WTC11 (cell line): ENCODE measurements around the gene CTLA4. TPM values are rescaled to one million over a fixed set of nuclear protein-coding genes. Genes with fewer than 3 reads are reported as not detected.

Experiments used
- ATAC-seq: fragments of 200-7000 bp; cut with Tn5 transposase; 2 replicates; pipeline ENCODE4 v1.10.0; 2021; ENCODE audit warnings: mild to moderate bottlenecking, moderate library complexity
- CTCF ChIA-PET: fragments of 300-600 bp; sonication (Branson Sonifier 250); formaldehyde crosslinking; loops from one replicate; lab custom pipeline; 2021; ENCODE audit warnings: antibody characterized with exemption; lab: Charles Lee
- POLR2A ChIA-PET: fragments of 350-600 bp; sonication (Branson Sonifier 250); formaldehyde crosslinking; loops from one replicate; lab custom pipeline; 2021; ENCODE audit warnings: antibody characterized with exemption; lab: Charles Lee
- DNase-seq: peaks from one replicate; pipeline ENCODE4 v3.0.0; 2021; ENCODE audit warnings: low spot score
- H3K27ac Mint-ChIP-seq: 2 replicates; pipeline ENCODE4 v1.8.0; 2021; ENCODE audit warnings: mixed read lengths
- H3K27me3 Mint-ChIP-seq: 2 replicates; pipeline ENCODE4 v1.8.0; 2021; ENCODE audit warnings: low read depth, mild to moderate bottlenecking, moderate library complexity, mixed read lengths
- H3K36me3 Mint-ChIP-seq: 2 replicates; pipeline ENCODE4 v1.8.0; 2021; ENCODE audit warnings: mixed read lengths
- H3K4me1 Mint-ChIP-seq: 2 replicates; pipeline ENCODE4 v1.8.0; 2022; ENCODE audit warnings: mixed read lengths
- H3K4me3 Mint-ChIP-seq: 2 replicates; pipeline ENCODE4 v1.8.0; 2021; ENCODE audit warnings: mild to moderate bottlenecking, moderate library complexity, mixed read lengths
- H3K9me3 Mint-ChIP-seq: 2 replicates; pipeline ENCODE4 v1.8.0; 2021; ENCODE audit warnings: mixed read lengths
- CBFB ChIP-seq: sonication (generic); formaldehyde crosslinking; IDR thresholded peaks from 2 replicates; pipeline ENCODE4 v1.8.1; 2022; ENCODE audit warnings: mild to moderate bottlenecking, low read depth, missing genetic modification reagents
- ESRRA ChIP-seq: sonication (generic); formaldehyde crosslinking; IDR thresholded peaks from 2 replicates; pipeline ENCODE4 v1.8.1; 2022; ENCODE audit warnings: mild to moderate bottlenecking, missing genetic modification reagents, borderline replicate concordance
- ETV6 ChIP-seq: sonication (generic); formaldehyde crosslinking; IDR thresholded peaks from 2 replicates; pipeline ENCODE4 v1.8.1; 2022; ENCODE audit warnings: mild to moderate bottlenecking, missing genetic modification reagents
- FOXJ3 ChIP-seq: sonication (generic); formaldehyde crosslinking; IDR thresholded peaks from 2 replicates; pipeline ENCODE4 v1.9.0; 2021; ENCODE audit warnings: missing genetic modification reagents, mild to moderate bottlenecking, borderline replicate concordance
- FOXK1 ChIP-seq: sonication (generic); formaldehyde crosslinking; IDR thresholded peaks from 2 replicates; pipeline ENCODE4 v1.8.0; 2022; ENCODE audit warnings: mild to moderate bottlenecking, moderate library complexity, missing genetic modification reagents
- IRF2 ChIP-seq: sonication (generic); formaldehyde crosslinking; IDR thresholded peaks from 2 replicates; pipeline ENCODE4 v1.8.0; 2022; ENCODE audit warnings: low read depth, missing genetic modification reagents, borderline replicate concordance
- MYBL2 ChIP-seq: sonication (generic); formaldehyde crosslinking; IDR thresholded peaks from 2 replicates; pipeline ENCODE4 v1.8.1; 2023; ENCODE audit warnings: mild to moderate bottlenecking, moderate library complexity, missing genetic modification reagents
- NFATC4 ChIP-seq: fragments of 250-450 bp; sonication (Bioruptor Pico); IDR thresholded peaks from 2 replicates; pipeline ENCODE4 v1.9.0; 2021; ENCODE audit warnings: mild to moderate bottlenecking
- NFE2L1 ChIP-seq: sonication (generic); formaldehyde crosslinking; IDR thresholded peaks from 2 replicates; pipeline ENCODE4 v1.8.1; 2023; ENCODE audit warnings: missing genetic modification reagents
- SMAD3 ChIP-seq: sonication (generic); formaldehyde crosslinking; IDR thresholded peaks from 2 replicates; pipeline ENCODE4 v1.8.0; 2022; ENCODE audit warnings: missing genetic modification reagents, mild to moderate bottlenecking, borderline replicate concordance
- TP53 ChIP-seq: sonication (generic); formaldehyde crosslinking; IDR thresholded peaks from 2 replicates; pipeline ENCODE4 v1.8.1; 2023; ENCODE audit warnings: mild to moderate bottlenecking, missing genetic modification reagents
- ZBTB21 ChIP-seq: sonication (generic); formaldehyde crosslinking; IDR thresholded peaks from 2 replicates; pipeline ENCODE4 v1.8.1; 2023; ENCODE audit warnings: mild to moderate bottlenecking, missing genetic modification reagents, borderline replicate concordance
- ZNF138 ChIP-seq: sonication (generic); formaldehyde crosslinking; conservative IDR thresholded peaks from 2 replicates; pipeline ENCODE4 v1.8.1; 2022; ENCODE audit warnings: mild to moderate bottlenecking, moderate library complexity, missing genetic modification reagents
- ZNF219 ChIP-seq: sonication (generic); formaldehyde crosslinking; IDR thresholded peaks from 2 replicates; pipeline ENCODE4 v1.8.0; 2023; ENCODE audit warnings: missing genetic modification reagents, mild to moderate bottlenecking, borderline replicate concordance
- ZNF263 ChIP-seq: sonication (generic); formaldehyde crosslinking; IDR thresholded peaks from 2 replicates; pipeline ENCODE4 v1.8.1; 2022; ENCODE audit warnings: low read depth, mild to moderate bottlenecking, moderate library complexity, missing genetic modification reagents
- ZNF416 ChIP-seq: fragments of 250-450 bp; sonication (Bioruptor Pico); IDR thresholded peaks from 2 replicates; pipeline ENCODE4 v1.9.0; 2021; ENCODE audit warnings: mild to moderate bottlenecking, inconsistent platforms
- total RNA-seq: library from RNA; stranded (reverse); gene quantifications from 3 replicates; pipeline ENCODE4 v1.2.3, GENCODE V29; 2021
- TF ChIP-seq, protein P1 (sequence below): sonication (generic); formaldehyde crosslinking; IDR thresholded peaks from 2 replicates; pipeline ENCODE4 v1.8.0; 2023; ENCODE audit warnings: missing genetic modification reagents, mild to moderate bottlenecking, borderline replicate concordance
- TF ChIP-seq, protein P2 (sequence below): sonication (generic); formaldehyde crosslinking; conservative IDR thresholded peaks from 2 replicates; pipeline ENCODE4 v1.8.1; 2023; ENCODE audit warnings: mild to moderate bottlenecking, low read depth, missing genetic modification reagents, moderate library complexity
- TF ChIP-seq, protein P3 (sequence below): sonication (generic); formaldehyde crosslinking; IDR thresholded peaks from 2 replicates; pipeline ENCODE4 v1.8.1; 2022; ENCODE audit warnings: low read depth, missing genetic modification reagents, borderline replicate concordance
- TF ChIP-seq, protein P4 (sequence below): sonication (generic); formaldehyde crosslinking; IDR thresholded peaks from 2 replicates; pipeline ENCODE4 v1.8.1; 2023; ENCODE audit warnings: mild to moderate bottlenecking, missing genetic modification reagents, moderate library complexity
- TF ChIP-seq, protein P5 (sequence below): sonication (generic); formaldehyde crosslinking; IDR thresholded peaks from 2 replicates; pipeline ENCODE4 v1.8.0; 2022; ENCODE audit warnings: mild to moderate bottlenecking, missing genetic modification reagents

Gene CTLA4
- total RNA-seq, 1 experiment from 2014 or later: 0.31 TPM

DNA sequence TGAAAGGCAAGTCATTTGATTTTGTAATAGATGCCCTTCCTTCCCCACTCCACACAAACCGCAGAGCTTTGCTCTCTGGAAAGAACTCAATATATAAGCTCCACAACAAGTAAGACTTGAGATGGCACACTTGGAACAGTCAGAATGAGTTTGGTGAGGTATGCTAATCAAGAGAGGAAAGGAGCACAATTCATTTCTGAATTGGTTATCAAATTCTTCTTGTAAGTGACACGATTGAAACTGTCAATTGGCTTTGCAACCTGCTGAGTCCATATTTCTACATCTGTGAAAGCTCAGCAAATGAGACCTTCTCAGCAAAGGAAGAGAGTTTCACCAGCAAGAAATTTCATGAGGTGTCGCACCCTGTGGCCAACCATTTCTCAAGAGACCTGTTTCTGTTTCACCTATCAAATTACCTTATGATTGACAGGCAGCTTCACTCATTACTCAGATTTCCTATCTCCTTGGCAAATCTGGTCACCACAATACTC is 19.1 kb downstream of the CTLA4 start (continued):
- TF ChIP-seq, protein P1, sequence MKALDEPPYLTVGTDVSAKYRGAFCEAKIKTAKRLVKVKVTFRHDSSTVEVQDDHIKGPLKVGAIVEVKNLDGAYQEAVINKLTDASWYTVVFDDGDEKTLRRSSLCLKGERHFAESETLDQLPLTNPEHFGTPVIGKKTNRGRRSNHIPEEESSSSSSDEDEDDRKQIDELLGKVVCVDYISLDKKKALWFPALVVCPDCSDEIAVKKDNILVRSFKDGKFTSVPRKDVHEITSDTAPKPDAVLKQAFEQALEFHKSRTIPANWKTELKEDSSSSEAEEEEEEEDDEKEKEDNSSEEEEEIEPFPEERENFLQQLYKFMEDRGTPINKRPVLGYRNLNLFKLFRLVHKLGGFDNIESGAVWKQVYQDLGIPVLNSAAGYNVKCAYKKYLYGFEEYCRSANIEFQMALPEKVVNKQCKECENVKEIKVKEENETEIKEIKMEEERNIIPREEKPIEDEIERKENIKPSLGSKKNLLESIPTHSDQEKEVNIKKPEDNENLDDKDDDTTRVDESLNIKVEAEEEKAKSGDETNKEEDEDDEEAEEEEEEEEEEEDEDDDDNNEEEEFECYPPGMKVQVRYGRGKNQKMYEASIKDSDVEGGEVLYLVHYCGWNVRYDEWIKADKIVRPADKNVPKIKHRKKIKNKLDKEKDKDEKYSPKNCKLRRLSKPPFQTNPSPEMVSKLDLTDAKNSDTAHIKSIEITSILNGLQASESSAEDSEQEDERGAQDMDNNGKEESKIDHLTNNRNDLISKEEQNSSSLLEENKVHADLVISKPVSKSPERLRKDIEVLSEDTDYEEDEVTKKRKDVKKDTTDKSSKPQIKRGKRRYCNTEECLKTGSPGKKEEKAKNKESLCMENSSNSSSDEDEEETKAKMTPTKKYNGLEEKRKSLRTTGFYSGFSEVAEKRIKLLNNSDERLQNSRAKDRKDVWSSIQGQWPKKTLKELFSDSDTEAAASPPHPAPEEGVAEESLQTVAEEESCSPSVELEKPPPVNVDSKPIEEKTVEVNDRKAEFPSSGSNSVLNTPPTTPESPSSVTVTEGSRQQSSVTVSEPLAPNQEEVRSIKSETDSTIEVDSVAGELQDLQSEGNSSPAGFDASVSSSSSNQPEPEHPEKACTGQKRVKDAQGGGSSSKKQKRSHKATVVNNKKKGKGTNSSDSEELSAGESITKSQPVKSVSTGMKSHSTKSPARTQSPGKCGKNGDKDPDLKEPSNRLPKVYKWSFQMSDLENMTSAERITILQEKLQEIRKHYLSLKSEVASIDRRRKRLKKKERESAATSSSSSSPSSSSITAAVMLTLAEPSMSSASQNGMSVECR (CRISPR knock-in tag): no peak
- TF ChIP-seq, protein P2, sequence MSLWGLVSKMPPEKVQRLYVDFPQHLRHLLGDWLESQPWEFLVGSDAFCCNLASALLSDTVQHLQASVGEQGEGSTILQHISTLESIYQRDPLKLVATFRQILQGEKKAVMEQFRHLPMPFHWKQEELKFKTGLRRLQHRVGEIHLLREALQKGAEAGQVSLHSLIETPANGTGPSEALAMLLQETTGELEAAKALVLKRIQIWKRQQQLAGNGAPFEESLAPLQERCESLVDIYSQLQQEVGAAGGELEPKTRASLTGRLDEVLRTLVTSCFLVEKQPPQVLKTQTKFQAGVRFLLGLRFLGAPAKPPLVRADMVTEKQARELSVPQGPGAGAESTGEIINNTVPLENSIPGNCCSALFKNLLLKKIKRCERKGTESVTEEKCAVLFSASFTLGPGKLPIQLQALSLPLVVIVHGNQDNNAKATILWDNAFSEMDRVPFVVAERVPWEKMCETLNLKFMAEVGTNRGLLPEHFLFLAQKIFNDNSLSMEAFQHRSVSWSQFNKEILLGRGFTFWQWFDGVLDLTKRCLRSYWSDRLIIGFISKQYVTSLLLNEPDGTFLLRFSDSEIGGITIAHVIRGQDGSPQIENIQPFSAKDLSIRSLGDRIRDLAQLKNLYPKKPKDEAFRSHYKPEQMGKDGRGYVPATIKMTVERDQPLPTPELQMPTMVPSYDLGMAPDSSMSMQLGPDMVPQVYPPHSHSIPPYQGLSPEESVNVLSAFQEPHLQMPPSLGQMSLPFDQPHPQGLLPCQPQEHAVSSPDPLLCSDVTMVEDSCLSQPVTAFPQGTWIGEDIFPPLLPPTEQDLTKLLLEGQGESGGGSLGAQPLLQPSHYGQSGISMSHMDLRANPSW (CRISPR knock-in tag): no peak
- TF ChIP-seq NFATC4 (CRISPR knock-in tag) (no peak), MYBL2 (no peak), CBFB (CRISPR knock-in tag) (no peak), FOXJ3 (CRISPR knock-in tag) (no peak), ZNF416 (CRISPR knock-in tag) (no peak), IRF2 (CRISPR knock-in tag) (no peak), ZNF138 (no peak)
- TF ChIP-seq, protein P3, sequence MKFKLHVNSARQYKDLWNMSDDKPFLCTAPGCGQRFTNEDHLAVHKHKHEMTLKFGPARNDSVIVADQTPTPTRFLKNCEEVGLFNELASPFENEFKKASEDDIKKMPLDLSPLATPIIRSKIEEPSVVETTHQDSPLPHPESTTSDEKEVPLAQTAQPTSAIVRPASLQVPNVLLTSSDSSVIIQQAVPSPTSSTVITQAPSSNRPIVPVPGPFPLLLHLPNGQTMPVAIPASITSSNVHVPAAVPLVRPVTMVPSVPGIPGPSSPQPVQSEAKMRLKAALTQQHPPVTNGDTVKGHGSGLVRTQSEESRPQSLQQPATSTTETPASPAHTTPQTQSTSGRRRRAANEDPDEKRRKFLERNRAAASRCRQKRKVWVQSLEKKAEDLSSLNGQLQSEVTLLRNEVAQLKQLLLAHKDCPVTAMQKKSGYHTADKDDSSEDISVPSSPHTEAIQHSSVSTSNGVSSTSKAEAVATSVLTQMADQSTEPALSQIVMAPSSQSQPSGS (CRISPR knock-in tag): no peak

DNA sequence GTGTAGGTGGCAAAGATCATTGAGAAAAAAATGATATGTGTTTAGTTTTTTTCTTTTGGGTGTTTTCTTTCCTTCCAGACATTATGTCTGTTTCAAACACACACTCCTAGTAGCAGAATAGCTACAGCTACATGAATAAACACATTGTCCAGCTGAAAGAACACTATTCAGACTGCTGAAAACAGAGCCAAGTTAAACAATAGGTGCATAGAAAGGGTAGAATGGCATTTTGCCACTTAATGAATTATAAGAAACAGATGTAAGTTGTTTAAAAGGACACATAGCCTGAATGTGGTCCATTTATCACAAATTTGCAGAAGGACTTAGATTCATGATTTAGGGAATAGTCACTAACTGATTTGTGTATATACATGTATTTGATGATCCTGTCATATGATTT is 20.1 kb downstream of the CTLA4 start:
- CTCF ChIA-PET: no interaction called here
- ATAC-seq (no peak), DNase-seq (no peak)
- no peak for TF ChIP-seq NFE2L1
- no peak for TF ChIP-seq ESRRA (CRISPR knock-in tag)
- TF ChIP-seq ZBTB21 (CRISPR knock-in tag): no peak
- TF ChIP-seq, protein P4, sequence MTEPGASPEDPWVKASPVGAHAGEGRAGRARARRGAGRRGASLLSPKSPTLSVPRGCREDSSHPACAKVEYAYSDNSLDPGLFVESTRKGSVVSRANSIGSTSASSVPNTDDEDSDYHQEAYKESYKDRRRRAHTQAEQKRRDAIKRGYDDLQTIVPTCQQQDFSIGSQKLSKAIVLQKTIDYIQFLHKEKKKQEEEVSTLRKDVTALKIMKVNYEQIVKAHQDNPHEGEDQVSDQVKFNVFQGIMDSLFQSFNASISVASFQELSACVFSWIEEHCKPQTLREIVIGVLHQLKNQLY (CRISPR knock-in tag): no peak
- TF ChIP-seq, protein P5, sequence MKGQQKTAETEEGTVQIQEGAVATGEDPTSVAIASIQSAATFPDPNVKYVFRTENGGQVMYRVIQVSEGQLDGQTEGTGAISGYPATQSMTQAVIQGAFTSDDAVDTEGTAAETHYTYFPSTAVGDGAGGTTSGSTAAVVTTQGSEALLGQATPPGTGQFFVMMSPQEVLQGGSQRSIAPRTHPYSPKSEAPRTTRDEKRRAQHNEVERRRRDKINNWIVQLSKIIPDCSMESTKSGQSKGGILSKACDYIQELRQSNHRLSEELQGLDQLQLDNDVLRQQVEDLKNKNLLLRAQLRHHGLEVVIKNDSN: no peak
- TF ChIP-seq ZNF219 (CRISPR knock-in tag): no peak
- no peak for TF ChIP-seq TP53
- no peak for TF ChIP-seq ETV6 (CRISPR knock-in tag)
- no peak for TF ChIP-seq FOXK1 (CRISPR knock-in tag)
- TF ChIP-seq ZNF263 (CRISPR knock-in tag): no peak
- TF ChIP-seq SMAD3 (CRISPR knock-in tag): no peak
- no peak for TF ChIP-seq CBFB (CRISPR knock-in tag)
- TF ChIP-seq, protein P1 (CRISPR knock-in tag): no peak
- TF ChIP-seq ZNF138: no peak

More for the DNA sequence above, 20.1 kb downstream of the CTLA4 start:
- H3K9me3 Mint-ChIP-seq: peaks cover 15% of the 10 kb centered on the region
- H3K27ac Mint-ChIP-seq: no peak overlapping the region
- no peaks in the 10 kb centered on the region for H3K36me3 Mint-ChIP-seq
- no peak overlapping the region for H3K4me3 Mint-ChIP-seq
- H3K27me3 Mint-ChIP-seq: no peaks in the 10 kb centered on the region
- peaks cover 7% of the 10 kb centered on the region for H3K4me1 Mint-ChIP-seq
- POLR2A ChIA-PET: no interaction called here
